Omental fat pad (tissue), 4 donors: ENCODE measurements around the gene EWSR1. TPM values are rescaled to one million over a fixed set of nuclear protein-coding genes. Genes with fewer than 3 reads are reported as not detected.
"Not testable (repeated sequence)": the region's sequence is repeated elsewhere in the genome, so short reads cannot be mapped to it uniquely, and the experiment has no call there.

Experiments used
- ATAC-seq: fragments of 150-250 bp; one replicate; pipeline ENCODE4 v1.9.1; 2016; ENCODE audit warnings: mild to moderate bottlenecking, moderate library complexity; ENCODE audit not compliant: low FRiP score
- DNase-seq: peaks from one replicate; pipeline ENCODE4 v3.0.0-alpha.2; 2019; ENCODE audit warnings: low spot score
- total RNA-seq, 4 donors: library from RNA; depleted of rRNA; stranded (reverse); fragments of >200 nt; gene quantifications; one replicate each; pipeline ENCODE4 v1.1.0, GENCODE V29; 2016
- TF ChIP-seq, protein P1 (sequence below), 3 donors: fragments of 450-650 bp; IDR thresholded peaks; one replicate each; pipeline ENCODE4 v1.5.1; 2016 to 2017; ENCODE audit warnings: antibody characterized with exemption in 3 of 3, mild to moderate bottlenecking in 3 of 3, moderate library complexity in 2 of 3

The EWSR1 gene
- total RNA-seq, 4 donors from 2014 or later, result 190 to 274 (median 202) TPM

DNA sequence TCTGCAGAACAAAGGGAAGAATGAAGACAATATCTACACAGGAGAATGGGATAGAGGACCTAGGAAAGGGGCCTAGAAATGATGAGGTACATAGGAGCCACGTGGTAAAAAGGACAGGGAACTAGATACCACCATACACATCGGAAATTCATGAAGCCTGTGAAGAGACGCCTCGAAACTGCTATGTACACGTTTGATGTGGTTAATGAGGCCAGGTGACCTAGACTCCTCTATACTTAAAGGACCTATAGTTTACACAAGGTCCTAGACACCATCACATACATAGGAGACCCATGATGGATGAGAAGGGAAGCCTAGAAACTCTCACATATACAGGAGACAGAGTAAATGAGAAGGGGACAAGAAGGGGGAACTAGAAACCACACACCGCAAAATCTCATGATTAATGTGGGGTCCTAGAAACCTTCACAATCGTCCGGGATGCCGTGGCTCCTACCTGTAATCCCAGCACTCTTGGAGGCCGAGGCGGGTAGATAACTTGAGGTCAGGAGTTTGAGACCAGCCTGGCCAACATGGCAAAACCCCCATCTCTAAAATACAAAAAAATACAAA lies 24.1 kb upstream of the EWSR1 start:
- ATAC-seq, result no peak
- DNase-seq, result no peak

DNA sequence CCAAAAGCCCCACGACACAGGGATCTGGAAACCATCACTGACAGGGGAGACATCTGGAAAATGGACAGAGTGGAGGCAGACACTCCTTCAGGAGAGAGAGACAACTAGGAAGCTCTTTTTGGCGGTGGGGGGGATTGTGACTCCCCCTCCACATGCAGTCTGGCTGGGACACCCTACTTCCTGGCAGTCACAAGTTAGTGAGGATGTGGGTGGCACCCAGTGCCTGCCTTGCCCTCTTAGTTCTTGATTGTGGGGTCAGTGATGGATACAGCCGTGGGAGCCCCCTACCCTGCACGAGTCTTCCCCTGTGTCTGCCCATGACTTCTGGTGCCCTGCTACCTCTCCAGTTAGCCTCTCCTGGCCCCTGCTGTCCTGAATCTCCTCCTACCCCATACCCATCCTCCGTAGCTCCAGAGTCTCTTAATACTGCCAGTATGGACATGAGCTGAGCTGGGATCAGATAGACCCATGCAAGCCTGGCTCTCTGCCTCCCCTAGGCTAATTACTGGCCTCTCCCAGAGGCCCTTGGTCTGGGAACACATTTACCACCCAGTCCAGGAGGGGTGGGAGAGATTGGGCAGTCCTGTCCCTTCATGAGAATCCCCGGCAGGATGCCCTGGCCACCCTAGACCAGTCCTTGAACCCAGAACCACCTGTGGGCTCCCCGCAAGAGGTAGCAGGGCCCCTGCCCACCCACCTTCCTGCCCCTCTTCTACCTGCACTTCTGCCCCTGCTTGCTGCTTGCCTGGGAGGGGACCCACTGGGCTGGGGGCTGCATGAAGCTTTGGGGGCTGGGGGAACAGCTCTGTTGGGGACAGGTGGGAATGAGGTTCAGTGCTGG lies 23.1 kb upstream of the EWSR1 start:
- DNase-seq, result no peak
- TF ChIP-seq, protein P1, sequence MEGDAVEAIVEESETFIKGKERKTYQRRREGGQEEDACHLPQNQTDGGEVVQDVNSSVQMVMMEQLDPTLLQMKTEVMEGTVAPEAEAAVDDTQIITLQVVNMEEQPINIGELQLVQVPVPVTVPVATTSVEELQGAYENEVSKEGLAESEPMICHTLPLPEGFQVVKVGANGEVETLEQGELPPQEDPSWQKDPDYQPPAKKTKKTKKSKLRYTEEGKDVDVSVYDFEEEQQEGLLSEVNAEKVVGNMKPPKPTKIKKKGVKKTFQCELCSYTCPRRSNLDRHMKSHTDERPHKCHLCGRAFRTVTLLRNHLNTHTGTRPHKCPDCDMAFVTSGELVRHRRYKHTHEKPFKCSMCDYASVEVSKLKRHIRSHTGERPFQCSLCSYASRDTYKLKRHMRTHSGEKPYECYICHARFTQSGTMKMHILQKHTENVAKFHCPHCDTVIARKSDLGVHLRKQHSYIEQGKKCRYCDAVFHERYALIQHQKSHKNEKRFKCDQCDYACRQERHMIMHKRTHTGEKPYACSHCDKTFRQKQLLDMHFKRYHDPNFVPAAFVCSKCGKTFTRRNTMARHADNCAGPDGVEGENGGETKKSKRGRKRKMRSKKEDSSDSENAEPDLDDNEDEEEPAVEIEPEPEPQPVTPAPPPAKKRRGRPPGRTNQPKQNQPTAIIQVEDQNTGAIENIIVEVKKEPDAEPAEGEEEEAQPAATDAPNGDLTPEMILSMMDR (IDR thresholded peaks at IDR 0.05), result no peak
- ATAC-seq, result peak; percentile 39

More for the DNA sequence above, 24.1 kb upstream of the EWSR1 start:
- TF ChIP-seq, protein P1 (IDR thresholded peaks at IDR 0.05), result no peak

DNA sequence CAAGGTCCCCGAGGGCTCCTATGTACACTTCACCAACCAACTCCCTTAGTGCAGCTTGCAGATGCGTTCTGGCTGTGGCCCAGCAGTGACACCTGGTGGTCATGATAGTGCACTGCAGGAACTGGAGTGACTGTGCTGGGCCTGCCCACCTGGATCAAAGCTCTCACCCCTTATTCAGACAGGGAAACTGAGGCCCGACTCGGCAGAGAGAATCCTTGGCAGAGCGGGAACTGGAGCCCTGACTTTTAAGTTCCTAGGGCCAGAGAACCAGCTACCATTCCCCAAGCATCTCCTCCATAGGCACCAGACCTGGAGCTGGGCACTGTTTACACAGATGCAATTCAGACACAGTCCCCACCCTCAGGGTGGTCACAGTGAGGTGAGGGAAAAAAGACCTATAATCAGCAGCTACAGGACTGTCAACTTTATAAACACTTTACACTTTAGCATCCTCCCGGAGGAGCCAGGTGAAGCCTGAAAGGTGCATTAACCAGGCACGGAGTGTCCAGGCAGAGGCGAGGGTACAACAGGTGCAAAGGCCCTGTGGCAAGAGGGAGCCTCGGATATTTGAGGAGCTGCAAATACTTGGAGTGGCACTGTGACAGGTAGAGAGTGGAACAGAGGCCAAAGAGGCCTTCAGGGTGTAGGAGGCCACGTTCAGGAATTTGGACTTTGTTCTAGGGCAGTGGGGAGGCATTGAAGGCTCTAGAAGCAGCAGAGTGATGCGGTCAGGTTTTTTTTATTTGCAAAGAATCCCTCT lies 22.3 kb upstream of the EWSR1 start:
- TF ChIP-seq, protein P1 (IDR thresholded peaks at IDR 0.05), result peak in 2 of 3 donors; percentile 41 to 45
- peak; percentile 69 for ATAC-seq
- peak; percentile 45 for DNase-seq

DNA sequence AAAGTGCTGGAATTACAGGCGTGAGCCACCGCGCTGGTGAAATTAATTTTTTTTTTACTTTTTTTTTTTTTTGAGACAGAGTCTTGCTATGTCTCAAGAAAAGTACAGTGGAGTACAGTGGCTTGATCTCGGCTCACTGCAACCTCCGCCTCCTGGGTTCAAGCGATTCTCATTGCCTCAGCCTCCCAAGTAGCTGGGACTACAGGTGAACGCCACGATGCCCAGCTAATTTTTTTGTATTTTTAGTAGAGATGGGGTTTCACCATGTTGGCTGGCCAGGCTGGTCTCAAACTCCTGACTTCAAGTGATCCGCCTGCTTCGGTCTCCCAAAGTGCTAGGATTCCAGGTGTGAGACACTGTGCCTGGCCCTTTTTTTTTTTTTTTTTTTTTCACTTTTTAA lies 20.2 kb upstream of the EWSR1 start:
- DNase-seq, ATAC-seq: not testable (repeated sequence)

DNA sequence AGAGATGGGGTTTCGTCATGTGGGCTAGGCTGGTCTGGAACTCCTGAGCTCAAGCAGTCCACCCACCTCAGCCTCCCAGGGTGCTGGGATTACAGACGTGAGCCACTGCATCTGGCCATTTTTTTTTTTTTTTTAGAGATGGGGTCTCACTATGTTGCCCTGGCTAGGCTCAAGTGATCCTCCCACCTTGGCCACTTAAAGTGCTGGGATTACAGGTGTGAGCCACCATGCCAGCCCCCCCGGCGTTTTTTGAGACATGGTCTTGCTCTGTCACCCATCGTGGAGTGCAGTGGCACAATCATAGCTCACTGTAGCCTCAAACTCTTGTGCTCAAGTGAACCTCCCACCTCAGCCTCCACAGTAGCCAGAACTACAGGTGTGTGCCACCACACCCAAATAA lies 16.8 kb upstream of the EWSR1 start:
- TF ChIP-seq, protein P1 (IDR thresholded peaks at IDR 0.05), result no peak
- ATAC-seq, result no peak
- DNase-seq, result no peak

DNA sequence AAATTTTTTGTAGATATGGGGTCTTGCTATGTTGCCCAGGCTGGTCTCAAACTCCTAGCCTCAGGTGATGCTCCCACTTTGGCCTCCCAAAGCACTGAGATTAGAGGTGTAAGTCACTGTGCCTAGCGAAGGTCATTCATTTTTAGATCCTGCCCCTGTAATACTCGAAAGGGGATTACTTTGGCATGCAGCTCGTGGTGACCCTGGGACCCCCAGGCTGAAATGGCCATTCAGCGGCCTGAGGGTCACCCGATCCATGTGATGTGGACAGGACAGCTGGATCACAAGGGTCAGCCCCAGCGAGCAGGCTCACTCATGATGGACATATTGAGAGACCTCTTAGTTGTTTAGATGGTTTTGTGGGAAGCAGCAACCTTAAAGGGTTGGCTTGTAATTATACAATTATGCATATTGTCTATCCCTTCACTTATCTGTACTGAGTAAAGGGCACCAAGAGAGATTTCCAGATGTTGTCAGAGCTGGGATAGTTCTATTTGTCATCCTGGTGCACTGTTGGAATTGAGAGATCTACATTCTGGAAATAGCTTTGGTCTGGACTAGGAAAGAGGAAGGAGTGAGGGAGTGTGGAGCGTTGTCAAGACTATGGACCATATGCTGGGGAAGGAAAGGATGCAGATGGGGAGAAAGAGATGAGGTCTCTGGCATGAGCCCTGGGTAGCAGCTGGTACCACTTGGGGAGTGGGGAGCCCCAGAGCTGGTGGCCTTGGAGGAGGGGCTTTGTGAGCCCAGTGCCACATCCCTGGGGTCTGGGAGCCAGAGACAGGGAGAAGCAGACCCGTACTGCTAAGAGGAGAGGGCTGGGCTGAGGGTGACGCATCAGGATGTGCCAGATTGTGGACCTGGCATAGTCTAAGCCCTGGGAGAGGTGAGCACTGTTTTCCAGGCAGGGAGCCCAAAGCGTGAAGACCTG lies 15.8 kb upstream of the EWSR1 start:
- TF ChIP-seq, protein P1 (IDR thresholded peaks at IDR 0.05), result no peak
- ATAC-seq (no peak), DNase-seq (no peak)
